ENCODE data around the gene TMPRSS6.
A peak's percentile ranks its signal among the peaks of the same experiment; 100 is the strongest.

DNA sequence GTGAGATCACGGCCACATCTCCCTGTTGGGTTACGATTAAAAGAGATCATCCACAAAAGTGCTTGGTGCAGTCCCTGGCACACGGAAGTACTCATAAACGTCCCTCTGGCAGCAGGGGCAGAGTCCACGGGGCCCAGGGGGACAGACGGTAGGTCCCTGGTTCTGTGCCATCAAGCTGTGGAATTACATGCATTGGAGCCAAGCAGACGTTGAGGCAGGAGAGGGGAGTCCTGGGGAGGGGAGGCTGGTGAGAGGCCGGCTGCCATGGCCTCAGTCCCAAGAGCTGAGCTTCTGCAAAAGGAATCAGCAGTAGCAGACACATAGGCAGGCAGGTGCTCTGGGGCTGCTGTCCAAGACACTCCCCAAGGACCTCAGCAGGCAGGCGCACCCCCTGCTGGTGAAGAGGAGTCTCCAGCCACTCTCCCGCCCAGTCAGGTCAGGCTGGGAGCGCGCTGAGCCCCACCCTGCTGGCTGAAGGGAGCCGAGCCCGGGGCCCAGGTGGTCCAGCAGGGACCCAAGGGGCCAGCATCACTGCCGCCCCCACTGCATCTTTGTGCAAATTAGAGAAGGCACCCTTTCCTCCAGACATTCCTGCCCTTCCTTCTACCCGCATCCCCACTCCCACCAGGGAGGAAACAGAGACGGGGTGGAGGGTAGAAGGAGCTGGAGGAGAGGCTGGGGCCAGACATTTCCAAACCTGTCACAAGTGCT lies 65.5 kb downstream of the TMPRSS6 start:
- TF ChIP-seq EZH2phosphoT487 (IDR thresholded peaks at IDR 0.05; ENCODE audit: borderline replicate concordance, low read length) (no peak), CTCF (IDR thresholded peaks at IDR 0.05; ENCODE audit: low read depth, low read length, poor library complexity, severe bottlenecking) (peak; percentile 85)

All from DOHH2 (cell line).